GM23338 (cell line): Measurements from ENCODE around the gene HHATL.

ENCODE experiments used
- CREB1 ChIP-seq: fragments of 250-450 bp; sonication (Bioruptor Pico); IDR thresholded peaks from 2 replicates; pipeline ENCODE4 v1.5.0; 2020; ENCODE audit warnings: low read depth, mild to moderate bottlenecking, moderate library complexity
- EZH2 ChIP-seq: fragments of 200-600 bp; sonication (generic); IDR thresholded peaks from one replicate; pipeline ENCODE4 v1.8.0; 2017; ENCODE audit warnings: antibody characterized with exemption, mild to moderate bottlenecking, low read depth; ENCODE audit not compliant: unreplicated experiment
- EZH2phosphoT487 ChIP-seq: fragments of 200-600 bp; sonication (generic); IDR thresholded peaks from one replicate; pipeline ENCODE4 v1.8.1; 2018; ENCODE audit warnings: antibody characterized with exemption; ENCODE audit not compliant: unreplicated experiment
- JUNB ChIP-seq: IDR thresholded peaks from one replicate; pipeline ENCODE4 v1.6.1; 2016; ENCODE audit warnings: antibody characterized with exemption; ENCODE audit not compliant: unreplicated experiment
- POLR2AphosphoS5 ChIP-seq: IDR thresholded peaks from 2 replicates; pipeline ENCODE4 v1.6.1; 2016; ENCODE audit warnings: antibody characterized with exemption, low read depth
- STAT1 ChIP-seq: IDR thresholded peaks from one replicate; pipeline ENCODE4 v1.6.1; 2016; ENCODE audit warnings: antibody characterized with exemption; ENCODE audit not compliant: unreplicated experiment
- TF ChIP-seq, protein P1 (sequence below), 2 experiments: fragments of 200-600 bp in 1 of 2; sonication (generic) in 1 of 2; conservative IDR thresholded peaks; 2 replicates each; pipeline versions ENCODE4 v1.5.1 to v1.6.1; 2016 to 2017; ENCODE audit warnings: antibody characterized with exemption in 2 of 2, low read depth in 2 of 2, mild to moderate bottlenecking in 2 of 2, moderate library complexity in 1 of 2
- TF ChIP-seq, protein P2 (sequence below): IDR thresholded peaks from 2 replicates; pipeline ENCODE4 v1.6.1; 2016; ENCODE audit warnings: antibody characterized with exemption

DNA sequence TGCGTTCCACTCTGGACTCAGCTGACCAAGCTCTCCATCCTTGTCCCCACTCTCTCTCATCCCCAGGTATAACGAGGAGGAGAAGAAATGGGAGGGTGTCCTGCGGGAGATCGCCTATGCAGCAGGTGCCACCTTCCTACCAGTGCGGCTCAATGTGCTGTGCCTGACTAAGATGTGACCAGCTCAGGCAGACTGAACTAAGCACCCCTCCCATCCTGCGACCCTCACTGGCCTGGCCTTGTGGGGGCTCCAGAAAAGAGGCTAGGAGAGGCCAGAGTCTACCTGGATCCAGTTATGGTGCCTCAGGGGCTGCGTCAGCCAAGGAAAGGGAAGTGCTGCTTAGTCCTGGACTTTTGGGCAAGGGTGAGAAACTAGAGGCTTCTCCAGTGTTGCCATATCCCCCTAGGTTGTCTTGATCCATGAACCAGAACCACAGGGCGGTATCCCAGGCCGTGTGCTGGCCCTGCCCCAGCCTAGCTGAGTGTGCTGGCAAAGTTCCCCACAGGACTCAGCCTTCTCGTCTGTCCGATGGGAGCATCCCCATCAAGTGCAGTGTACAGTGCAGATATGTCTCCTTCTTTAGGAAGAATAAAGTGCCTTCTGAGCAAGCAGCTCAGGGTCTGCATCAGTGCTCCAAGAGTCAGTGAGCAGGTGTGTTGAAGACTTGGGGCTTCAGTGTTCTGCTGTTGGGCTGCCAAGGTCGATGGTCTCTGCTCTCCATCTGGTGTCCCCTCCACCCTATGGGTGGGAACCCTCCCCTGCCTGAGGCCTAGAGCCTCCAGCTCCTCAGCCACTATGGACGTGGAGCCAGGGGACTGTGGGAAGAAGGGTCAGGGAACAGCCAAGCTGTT lies 10.6 kb downstream of the HHATL start:
- TF ChIP-seq, protein P1, sequence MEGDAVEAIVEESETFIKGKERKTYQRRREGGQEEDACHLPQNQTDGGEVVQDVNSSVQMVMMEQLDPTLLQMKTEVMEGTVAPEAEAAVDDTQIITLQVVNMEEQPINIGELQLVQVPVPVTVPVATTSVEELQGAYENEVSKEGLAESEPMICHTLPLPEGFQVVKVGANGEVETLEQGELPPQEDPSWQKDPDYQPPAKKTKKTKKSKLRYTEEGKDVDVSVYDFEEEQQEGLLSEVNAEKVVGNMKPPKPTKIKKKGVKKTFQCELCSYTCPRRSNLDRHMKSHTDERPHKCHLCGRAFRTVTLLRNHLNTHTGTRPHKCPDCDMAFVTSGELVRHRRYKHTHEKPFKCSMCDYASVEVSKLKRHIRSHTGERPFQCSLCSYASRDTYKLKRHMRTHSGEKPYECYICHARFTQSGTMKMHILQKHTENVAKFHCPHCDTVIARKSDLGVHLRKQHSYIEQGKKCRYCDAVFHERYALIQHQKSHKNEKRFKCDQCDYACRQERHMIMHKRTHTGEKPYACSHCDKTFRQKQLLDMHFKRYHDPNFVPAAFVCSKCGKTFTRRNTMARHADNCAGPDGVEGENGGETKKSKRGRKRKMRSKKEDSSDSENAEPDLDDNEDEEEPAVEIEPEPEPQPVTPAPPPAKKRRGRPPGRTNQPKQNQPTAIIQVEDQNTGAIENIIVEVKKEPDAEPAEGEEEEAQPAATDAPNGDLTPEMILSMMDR (conservative IDR thresholded peaks at IDR 0.05; ENCODE audit: low read depth in 2 of 2) = no peak
- TF ChIP-seq STAT1 = no peak
- no peak for TF ChIP-seq EZH2
- no peak for TF ChIP-seq JUNB
- no peak for TF ChIP-seq POLR2AphosphoS5
- no peak for TF ChIP-seq EZH2phosphoT487
- no peak for TF ChIP-seq CREB1 (CRISPR knock-in tag)
- TF ChIP-seq, protein P2, sequence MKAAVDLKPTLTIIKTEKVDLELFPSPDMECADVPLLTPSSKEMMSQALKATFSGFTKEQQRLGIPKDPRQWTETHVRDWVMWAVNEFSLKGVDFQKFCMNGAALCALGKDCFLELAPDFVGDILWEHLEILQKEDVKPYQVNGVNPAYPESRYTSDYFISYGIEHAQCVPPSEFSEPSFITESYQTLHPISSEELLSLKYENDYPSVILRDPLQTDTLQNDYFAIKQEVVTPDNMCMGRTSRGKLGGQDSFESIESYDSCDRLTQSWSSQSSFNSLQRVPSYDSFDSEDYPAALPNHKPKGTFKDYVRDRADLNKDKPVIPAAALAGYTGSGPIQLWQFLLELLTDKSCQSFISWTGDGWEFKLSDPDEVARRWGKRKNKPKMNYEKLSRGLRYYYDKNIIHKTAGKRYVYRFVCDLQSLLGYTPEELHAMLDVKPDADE = no peak
